ENCODE results near the gene S100A10. TPM values are rescaled to one million over a fixed set of nuclear protein-coding genes. Genes with fewer than 3 reads are reported as not detected.

Gene S100A10
- total RNA-seq, 1 experiment from 2014 or later: 161 TPM

- no peaks in the 10 kb centered on the region; the same call in 1 of the 2 replicates for H3K27me3 Mint-ChIP-seq (ENCODE audit: low read depth)
- no peaks in the 10 kb centered on the region for H3K9me3 Mint-ChIP-seq
- peaks cover 32% of the 10 kb centered on the region for H3K36me3 Mint-ChIP-seq
- POLR2A ChIA-PET: no interaction called here
- peaks cover 11% of the 10 kb centered on the region for H3K4me1 Mint-ChIP-seq
- TF ChIP-seq ZNF416 (CRISPR knock-in tag; IDR thresholded peaks at IDR 0.05) (no peak), STAT6 (CRISPR knock-in tag; conservative IDR thresholded peaks at IDR 0.05; ENCODE audit: low read depth) (no peak), NFATC4 (CRISPR knock-in tag; IDR thresholded peaks at IDR 0.05) (no peak)
- TF ChIP-seq, protein P1, sequence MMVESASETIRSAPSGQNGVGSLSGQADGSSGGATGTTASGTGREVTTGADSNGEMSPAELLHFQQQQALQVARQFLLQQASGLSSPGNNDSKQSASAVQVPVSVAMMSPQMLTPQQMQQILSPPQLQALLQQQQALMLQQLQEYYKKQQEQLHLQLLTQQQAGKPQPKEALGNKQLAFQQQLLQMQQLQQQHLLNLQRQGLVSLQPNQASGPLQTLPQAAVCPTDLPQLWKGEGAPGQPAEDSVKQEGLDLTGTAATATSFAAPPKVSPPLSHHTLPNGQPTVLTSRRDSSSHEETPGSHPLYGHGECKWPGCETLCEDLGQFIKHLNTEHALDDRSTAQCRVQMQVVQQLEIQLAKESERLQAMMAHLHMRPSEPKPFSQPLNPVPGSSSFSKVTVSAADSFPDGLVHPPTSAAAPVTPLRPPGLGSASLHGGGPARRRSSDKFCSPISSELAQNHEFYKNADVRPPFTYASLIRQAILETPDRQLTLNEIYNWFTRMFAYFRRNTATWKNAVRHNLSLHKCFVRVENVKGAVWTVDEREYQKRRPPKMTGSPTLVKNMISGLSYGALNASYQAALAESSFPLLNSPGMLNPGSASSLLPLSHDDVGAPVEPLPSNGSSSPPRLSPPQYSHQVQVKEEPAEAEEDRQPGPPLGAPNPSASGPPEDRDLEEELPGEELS (CRISPR knock-in tag; IDR thresholded peaks at IDR 0.05): no peak
- TF ChIP-seq, protein P2, sequence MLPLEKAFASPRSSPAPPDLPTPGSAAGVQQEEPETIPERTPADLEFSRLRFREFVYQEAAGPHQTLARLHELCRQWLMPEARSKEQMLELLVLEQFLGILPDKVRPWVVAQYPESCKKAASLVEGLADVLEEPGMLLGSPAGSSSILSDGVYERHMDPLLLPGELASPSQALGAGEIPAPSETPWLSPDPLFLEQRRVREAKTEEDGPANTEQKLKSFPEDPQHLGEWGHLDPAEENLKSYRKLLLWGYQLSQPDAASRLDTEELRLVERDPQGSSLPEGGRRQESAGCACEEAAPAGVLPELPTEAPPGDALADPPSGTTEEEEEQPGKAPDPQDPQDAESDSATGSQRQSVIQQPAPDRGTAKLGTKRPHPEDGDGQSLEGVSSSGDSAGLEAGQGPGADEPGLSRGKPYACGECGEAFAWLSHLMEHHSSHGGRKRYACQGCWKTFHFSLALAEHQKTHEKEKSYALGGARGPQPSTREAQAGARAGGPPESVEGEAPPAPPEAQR (CRISPR knock-in tag; IDR thresholded peaks at IDR 0.05): no peak
- CTCF ChIA-PET: interaction anchor here (0.8 to 1.7 kb wide), 3 partner anchors 13 to 20 kb away, joined by 3 to 5 read pairs (median 3); no protein-coding TSS in a partner anchor
- DNase-seq (ENCODE audit: low spot score): no peak
- H3K4me3 Mint-ChIP-seq: no peak overlapping the region
- no peak for ATAC-seq
- no peak overlapping the region for H3K27ac Mint-ChIP-seq
Measured at GRCh38 chr1:151980287-151981177, 13.1 kb downstream of the S100A10 start.

GRCh38 chr1:151978922-151979321, 14.7 kb downstream of the S100A10 start:
- Mint-ChIP-seq H3K4me3 (no peak overlapping the region), H3K36me3 (peaks cover 19% of the 10 kb centered on the region), H3K27ac (no peak overlapping the region), H3K4me1 (peaks cover 12% of the 10 kb centered on the region), H3K27me3 (ENCODE audit: low read depth) (no peaks in the 10 kb centered on the region; the same call in 1 of the 2 replicates), H3K9me3 (no peaks in the 10 kb centered on the region)
- POLR2A ChIA-PET: no interaction called here
- ATAC-seq (no peak), DNase-seq (ENCODE audit: low spot score) (no peak)
- TF ChIP-seq SMAD4 (CRISPR knock-in tag; IDR thresholded peaks at IDR 0.05) (no peak), FOXP1 (CRISPR knock-in tag; IDR thresholded peaks at IDR 0.05; ENCODE audit: borderline replicate concordance) (no peak), MLX (CRISPR knock-in tag; IDR thresholded peaks at IDR 0.05) (no peak), ETV6 (CRISPR knock-in tag; IDR thresholded peaks at IDR 0.05) (no peak)
- TF ChIP-seq, protein P3, sequence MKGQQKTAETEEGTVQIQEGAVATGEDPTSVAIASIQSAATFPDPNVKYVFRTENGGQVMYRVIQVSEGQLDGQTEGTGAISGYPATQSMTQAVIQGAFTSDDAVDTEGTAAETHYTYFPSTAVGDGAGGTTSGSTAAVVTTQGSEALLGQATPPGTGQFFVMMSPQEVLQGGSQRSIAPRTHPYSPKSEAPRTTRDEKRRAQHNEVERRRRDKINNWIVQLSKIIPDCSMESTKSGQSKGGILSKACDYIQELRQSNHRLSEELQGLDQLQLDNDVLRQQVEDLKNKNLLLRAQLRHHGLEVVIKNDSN (CRISPR knock-in tag; IDR thresholded peaks at IDR 0.05): no peak
- CTCF ChIA-PET: interaction anchor here (1.8 to 2.5 kb wide), 2 partner anchors 23 to 35 kb away, joined by 4 to 13 read pairs; no protein-coding TSS in a partner anchor

GRCh38 chr1:151977662-151978230, 15.9 kb downstream of the S100A10 start:
- no peaks in the 10 kb centered on the region; the same call in 1 of the 2 replicates for H3K27me3 Mint-ChIP-seq (ENCODE audit: low read depth)
- CTCF ChIA-PET: interaction anchor here (0.7 to 2.5 kb wide), 6 partner anchors 9 to 44 kb away, joined by 3 to 15 read pairs (median 5); no protein-coding TSS in a partner anchor
- H3K4me1 Mint-ChIP-seq: peaks cover 20% of the 10 kb centered on the region
- DNase-seq (ENCODE audit: low spot score) (no peak), ATAC-seq (no peak)
- H3K4me3 Mint-ChIP-seq: no peak overlapping the region
- POLR2A ChIA-PET: no interaction called here
- H3K36me3 Mint-ChIP-seq: peaks cover 12% of the 10 kb centered on the region
- no peak overlapping the region for H3K27ac Mint-ChIP-seq
- H3K9me3 Mint-ChIP-seq: no peaks in the 10 kb centered on the region
- TF ChIP-seq ESRRA (CRISPR knock-in tag; IDR thresholded peaks at IDR 0.05; ENCODE audit: borderline replicate concordance) (no peak), TCF7 (CRISPR knock-in tag; IDR thresholded peaks at IDR 0.05; ENCODE audit: low read depth) (no peak), ZNF423 (CRISPR knock-in tag; IDR thresholded peaks at IDR 0.05) (no peak), MYBL2 (CRISPR knock-in tag; IDR thresholded peaks at IDR 0.05) (no peak), ZNF232 (CRISPR knock-in tag; IDR thresholded peaks at IDR 0.05) (no peak), TP53 (CRISPR knock-in tag; IDR thresholded peaks at IDR 0.05) (no peak), SMAD4 (CRISPR knock-in tag; IDR thresholded peaks at IDR 0.05) (no peak)
- TF ChIP-seq, protein P4, sequence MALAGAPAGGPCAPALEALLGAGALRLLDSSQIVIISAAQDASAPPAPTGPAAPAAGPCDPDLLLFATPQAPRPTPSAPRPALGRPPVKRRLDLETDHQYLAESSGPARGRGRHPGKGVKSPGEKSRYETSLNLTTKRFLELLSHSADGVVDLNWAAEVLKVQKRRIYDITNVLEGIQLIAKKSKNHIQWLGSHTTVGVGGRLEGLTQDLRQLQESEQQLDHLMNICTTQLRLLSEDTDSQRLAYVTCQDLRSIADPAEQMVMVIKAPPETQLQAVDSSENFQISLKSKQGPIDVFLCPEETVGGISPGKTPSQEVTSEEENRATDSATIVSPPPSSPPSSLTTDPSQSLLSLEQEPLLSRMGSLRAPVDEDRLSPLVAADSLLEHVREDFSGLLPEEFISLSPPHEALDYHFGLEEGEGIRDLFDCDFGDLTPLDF (CRISPR knock-in tag; IDR thresholded peaks at IDR 0.05): no peak
- TF ChIP-seq, protein P5, sequence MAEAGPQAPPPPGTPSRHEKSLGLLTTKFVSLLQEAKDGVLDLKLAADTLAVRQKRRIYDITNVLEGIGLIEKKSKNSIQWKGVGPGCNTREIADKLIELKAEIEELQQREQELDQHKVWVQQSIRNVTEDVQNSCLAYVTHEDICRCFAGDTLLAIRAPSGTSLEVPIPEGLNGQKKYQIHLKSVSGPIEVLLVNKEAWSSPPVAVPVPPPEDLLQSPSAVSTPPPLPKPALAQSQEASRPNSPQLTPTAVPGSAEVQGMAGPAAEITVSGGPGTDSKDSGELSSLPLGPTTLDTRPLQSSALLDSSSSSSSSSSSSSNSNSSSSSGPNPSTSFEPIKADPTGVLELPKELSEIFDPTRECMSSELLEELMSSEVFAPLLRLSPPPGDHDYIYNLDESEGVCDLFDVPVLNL (CRISPR knock-in tag; IDR thresholded peaks at IDR 0.05; ENCODE audit: borderline replicate concordance, low read depth): no peak
- TF ChIP-seq, protein P6, sequence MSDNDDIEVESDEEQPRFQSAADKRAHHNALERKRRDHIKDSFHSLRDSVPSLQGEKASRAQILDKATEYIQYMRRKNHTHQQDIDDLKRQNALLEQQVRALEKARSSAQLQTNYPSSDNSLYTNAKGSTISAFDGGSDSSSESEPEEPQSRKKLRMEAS (CRISPR knock-in tag; IDR thresholded peaks at IDR 0.05): no peak

All from WTC11 (cell line).